Retinal pigment epithelial cell (primary cell): Measurements from ENCODE around the gene COL4A1.

Experiments
- DNase-seq: peaks from one replicate; pipeline ENCODE4 v3.0.0-alpha.2; 2010; ENCODE audit warnings: low read depth
- H3K4me3 ChIP-seq: 2 replicates; pipeline ENCODE4 v1.5.1; 2011; ENCODE audit warnings: mild to moderate bottlenecking, low read length, control low read depth, moderate library complexity
- TF ChIP-seq, protein P1 (sequence below): conservative IDR thresholded peaks from 2 replicates; pipeline ENCODE4 v1.5.1; 2011; ENCODE audit warnings: low read depth, low read length, control low read depth, inconsistent platforms

Gene COL4A1

DNA sequence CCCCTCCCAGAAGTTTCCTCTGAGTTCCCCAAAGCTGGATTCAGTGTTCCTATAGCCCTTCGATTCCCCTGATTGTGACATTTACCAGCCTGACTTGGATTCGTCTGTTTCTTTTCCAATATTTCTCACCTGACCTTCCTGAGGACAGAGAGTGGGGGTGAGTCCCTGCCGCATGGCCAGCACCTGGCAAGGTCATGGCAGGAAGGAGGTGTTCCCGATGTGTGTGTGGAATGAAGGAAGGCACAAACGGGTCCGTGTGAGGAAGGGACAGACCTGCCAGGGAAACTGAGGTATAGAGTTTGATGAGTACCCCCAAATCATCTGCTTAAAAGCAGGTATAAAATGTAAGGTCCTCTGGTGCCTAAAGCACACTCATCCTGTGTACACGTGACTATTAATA is 3.3 kb downstream of the COL4A1 start:
- TF ChIP-seq, protein P1, sequence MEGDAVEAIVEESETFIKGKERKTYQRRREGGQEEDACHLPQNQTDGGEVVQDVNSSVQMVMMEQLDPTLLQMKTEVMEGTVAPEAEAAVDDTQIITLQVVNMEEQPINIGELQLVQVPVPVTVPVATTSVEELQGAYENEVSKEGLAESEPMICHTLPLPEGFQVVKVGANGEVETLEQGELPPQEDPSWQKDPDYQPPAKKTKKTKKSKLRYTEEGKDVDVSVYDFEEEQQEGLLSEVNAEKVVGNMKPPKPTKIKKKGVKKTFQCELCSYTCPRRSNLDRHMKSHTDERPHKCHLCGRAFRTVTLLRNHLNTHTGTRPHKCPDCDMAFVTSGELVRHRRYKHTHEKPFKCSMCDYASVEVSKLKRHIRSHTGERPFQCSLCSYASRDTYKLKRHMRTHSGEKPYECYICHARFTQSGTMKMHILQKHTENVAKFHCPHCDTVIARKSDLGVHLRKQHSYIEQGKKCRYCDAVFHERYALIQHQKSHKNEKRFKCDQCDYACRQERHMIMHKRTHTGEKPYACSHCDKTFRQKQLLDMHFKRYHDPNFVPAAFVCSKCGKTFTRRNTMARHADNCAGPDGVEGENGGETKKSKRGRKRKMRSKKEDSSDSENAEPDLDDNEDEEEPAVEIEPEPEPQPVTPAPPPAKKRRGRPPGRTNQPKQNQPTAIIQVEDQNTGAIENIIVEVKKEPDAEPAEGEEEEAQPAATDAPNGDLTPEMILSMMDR = no peak
- H3K4me3 ChIP-seq = no peak overlapping the region
- DNase-seq = no peak

DNA sequence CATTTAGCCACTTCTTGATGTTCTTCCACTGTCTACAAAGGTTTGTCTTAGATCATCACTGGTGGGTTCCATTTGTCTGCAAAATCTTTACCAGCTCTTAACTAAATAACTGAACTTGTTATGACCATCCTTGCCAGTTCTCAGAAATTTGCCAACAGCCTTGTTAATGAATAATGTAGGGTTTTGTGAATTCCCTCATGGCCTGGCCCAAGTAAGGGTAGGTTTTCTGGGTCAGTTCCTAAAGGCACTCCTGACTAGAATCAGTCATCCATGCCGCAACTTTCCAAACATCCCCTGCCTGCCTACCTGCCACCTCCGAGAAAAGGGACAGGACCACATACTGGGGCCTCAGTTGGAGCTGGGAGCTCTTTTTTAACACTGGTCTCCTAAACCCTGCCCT is 4.0 kb downstream of the COL4A1 start:
- TF ChIP-seq, protein P1 = no peak
- no peak overlapping the region for H3K4me3 ChIP-seq
- DNase-seq = no peak

DNA sequence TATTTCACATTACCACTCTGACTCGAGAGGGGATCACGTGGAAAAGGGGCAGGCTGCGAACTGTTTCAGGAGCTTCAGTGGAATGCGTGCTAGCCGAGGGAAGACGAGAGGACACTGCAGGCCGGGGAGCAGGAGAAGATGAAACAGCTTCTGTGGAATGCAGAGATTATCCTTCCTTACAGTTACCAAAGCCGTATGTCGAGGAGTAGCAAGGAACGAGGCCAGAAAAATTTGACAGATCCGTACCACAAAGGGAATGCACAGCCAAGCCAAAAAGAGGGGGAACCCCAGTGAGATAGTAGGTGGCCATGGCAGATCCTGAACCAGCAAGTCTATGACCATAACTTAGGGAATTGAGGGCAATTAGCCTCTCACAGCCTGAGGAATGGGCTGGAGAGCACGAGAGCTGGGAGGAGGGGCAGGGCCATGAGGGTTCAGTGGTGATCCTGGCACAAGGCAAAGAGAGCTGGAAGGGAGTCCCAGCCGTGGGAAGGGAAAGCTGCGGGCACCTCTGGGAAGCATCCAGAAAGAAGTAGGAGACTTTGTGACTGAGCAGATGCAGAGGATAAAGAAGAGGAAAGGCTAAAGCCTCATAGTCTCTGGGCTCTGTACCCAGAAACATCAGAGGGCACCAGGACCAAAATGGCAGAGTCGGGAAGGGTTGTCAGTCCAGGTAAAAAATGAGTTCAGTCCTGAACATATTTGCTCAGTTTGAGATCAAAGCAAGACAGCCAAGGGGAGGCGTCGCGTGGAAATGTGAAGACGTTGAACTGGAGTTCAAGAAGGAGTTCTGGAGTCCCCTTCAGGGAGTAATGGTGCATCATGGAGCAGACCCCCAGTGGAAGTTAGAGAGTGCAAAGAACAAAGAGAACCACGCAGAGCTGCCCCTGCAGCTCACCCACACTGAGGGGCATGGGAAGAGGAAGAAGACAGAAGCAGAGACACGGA is 5.1 kb downstream of the COL4A1 start:
- no peak for DNase-seq
- TF ChIP-seq, protein P1 = no peak
- no peak overlapping the region for H3K4me3 ChIP-seq

DNA sequence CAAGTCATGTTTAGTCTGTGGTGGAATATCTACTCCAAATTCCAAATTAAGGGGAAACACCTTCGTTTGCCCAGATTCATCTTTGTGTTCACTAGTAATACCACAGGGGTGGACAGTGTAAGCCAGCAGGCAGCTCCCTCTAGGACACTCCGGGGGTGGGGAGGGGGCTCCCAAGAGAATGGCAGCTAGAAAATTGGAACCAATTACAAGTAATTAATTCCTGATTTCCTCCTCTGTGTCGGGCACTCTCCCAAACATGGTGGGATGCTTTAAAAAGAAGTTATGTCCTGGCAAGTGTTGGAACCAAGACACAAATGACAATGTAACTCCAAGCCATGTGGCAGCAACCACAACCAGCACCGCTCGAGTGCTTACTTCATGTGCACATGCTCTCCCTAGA is 5.9 kb downstream of the COL4A1 start:
- DNase-seq = no peak
- H3K4me3 ChIP-seq = no peak overlapping the region
- TF ChIP-seq, protein P1 = no peak

DNA sequence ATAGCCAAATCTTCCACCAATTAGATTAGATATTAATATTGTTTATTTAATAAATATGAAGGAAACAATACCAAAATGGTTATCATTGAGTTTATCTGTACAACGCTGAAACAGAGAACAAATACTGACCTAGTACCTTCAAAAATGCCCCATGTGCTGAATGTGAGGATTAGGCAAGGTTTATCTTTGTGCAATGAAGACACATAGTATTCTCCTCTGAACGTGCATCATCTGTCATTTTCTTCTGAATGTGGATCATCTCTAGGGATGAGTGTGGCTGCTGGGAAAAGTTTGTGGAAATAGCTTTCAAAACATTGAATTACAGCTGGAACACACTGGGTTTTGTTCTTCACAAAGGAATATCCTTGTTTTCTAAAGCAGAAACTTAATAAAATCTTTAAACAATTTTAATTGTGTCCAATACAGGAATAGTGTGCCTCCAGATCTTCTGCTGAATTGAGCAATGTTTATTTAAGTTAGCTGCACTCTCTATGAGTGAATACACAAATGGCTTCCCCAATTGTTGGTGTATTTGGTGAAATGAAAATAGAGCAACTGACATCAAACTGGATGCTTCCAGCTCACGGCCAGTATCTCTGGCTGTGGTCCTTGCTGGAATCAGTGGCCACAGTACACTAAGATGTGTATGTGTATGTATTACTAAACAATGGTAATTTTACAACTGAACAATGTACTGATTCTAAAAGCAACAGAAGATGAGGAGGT is 6.7 kb downstream of the COL4A1 start:
- DNase-seq = no peak
- TF ChIP-seq, protein P1 = no peak
- H3K4me3 ChIP-seq = no peak overlapping the region

DNA sequence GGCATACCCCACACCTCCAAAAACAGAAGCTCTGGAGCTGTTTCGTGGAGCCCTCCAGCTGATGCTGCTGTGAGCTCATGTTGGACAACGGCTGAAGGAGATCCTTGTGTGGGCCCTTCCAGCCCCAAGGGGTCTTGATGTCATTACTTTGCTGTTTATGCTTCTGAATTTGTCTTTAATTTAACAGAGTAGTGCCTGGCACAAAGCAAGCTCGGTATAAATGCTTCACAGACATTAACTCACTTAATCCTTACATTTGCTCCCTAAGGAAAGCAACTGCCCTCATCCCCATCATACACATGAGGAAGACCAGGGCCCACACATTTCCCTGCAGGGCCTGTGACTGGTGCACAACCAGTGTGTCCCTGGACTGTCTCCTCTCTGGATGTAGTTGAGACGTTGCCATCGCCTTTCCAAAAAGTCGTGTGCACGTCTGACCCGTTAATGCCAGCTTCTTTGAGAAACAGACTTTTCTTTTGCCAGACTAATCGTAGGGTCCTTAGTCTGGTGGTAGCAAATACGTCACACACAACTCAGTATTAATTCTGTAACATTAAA is 7.6 kb downstream of the COL4A1 start:
- no peak for DNase-seq
- H3K4me3 ChIP-seq = no peak overlapping the region
- TF ChIP-seq, protein P1 = no peak
